Heart right ventricle (tissue), 16 donors: ENCODE measurements around the gene GATAD2B. TPM values are rescaled to one million over a fixed set of nuclear protein-coding genes. Genes with fewer than 3 reads are reported as not detected.
A peak's percentile ranks its signal among the peaks of the same experiment; 100 is the strongest.

Experiments used
- ATAC-seq, 8 donors: fragments of 200-7000 bp; cut with Tn5 transposase; one replicate each; pipeline ENCODE4 v1.9.1; 2020; ENCODE audit warnings: mild to moderate bottlenecking in 8 of 8, moderate library complexity in 8 of 8, moderate number of reproducible peaks in 1 of 8
- DNase-seq, 2 donors: peaks; one replicate each; pipeline ENCODE4 v3.0.0-alpha.2; 2020
- H3K27ac ChIP-seq, 10 donors: fragments of 200-600 bp; sonication (generic) in 2 of 10; one replicate each; pipeline versions ENCODE4 v1.5.0 to v1.8.0; 2020 to 2022; ENCODE audit warnings: mild to moderate bottlenecking in 3 of 10
- H3K27me3 ChIP-seq, 7 donors: fragments of 200-600 bp; one replicate each; pipeline ENCODE4 v1.8.0; 2021 to 2022; ENCODE audit warnings: mild to moderate bottlenecking in 2 of 7
- H3K36me3 ChIP-seq, 9 donors: fragments of 200-600 bp; sonication (generic) in 1 of 9; one replicate each; pipeline versions ENCODE4 v1.5.0 to v1.8.0; 2020 to 2022; ENCODE audit warnings: mild to moderate bottlenecking in 2 of 9
- H3K4me1 ChIP-seq, 9 donors: fragments of 200-600 bp; sonication (generic) in 1 of 9; one replicate each; pipeline versions ENCODE4 v1.5.0 to v1.8.0; 2020 to 2022; ENCODE audit warnings: mild to moderate bottlenecking in 4 of 9
- H3K4me3 ChIP-seq, 10 donors: fragments of 200-600 bp; sonication (generic) in 2 of 10; one replicate each; pipeline versions ENCODE4 v1.5.0 to v1.8.0; 2020 to 2022; ENCODE audit warnings: mild to moderate bottlenecking in 7 of 10, moderate library complexity in 2 of 10
- H3K9me3 ChIP-seq, 11 donors: fragments of 200-600 bp in 10 of 11; sonication (generic) in 2 of 11; one replicate each; pipeline versions ENCODE4 v1.5.0 to v1.8.0; 2013 to 2022; ENCODE audit warnings: mild to moderate bottlenecking in 2 of 11, control low read depth in 1 of 11, moderate library complexity in 1 of 11
- WGBS, 2 donors: extraction: QIAGEN DNeasy Blood & Tissue Kit; methylation state at CpG; one replicate each; pipeline ENCODE4 v1.1.7; 2013; ENCODE audit warnings: inconsistent platforms in 1 of 2; 5-methylcytosine and 5-hydroxymethylcytosine counted together
- intact Hi-C, 10 donors: fragments of 100-400 bp; cut with DNase I; formaldehyde crosslinking; loops; one replicate each; pipeline versions ENCODE4 v1.11.1 to v1.14.2; 2022
- polyA plus RNA-seq, 2 donors: library from polyadenylated mRNA; stranded (reverse); fragments of 200-250 nt; gene quantifications; one replicate each; pipeline ENCODE4 v1.2.3, GENCODE V29; 2013
- total RNA-seq, 10 donors: library from RNA; stranded (reverse); fragmentation: NEBNext Ultra II Directional in 3 of 10; extraction: Animal tissue kit (Norgen Biotek cat#: 25700) in 3 of 10; gene quantifications; one replicate each; pipeline versions ENCODE4 v1.2.1 to v1.2.4, GENCODE V29; 2021 to 2023
- TF ChIP-seq, protein P1 (sequence below), 9 donors: fragments of 200-600 bp; sonication (generic) in 2 of 9; IDR thresholded peaks; one replicate each; pipeline versions ENCODE4 v1.5.0 to v1.8.0; 2021 to 2022; ENCODE audit warnings: antibody characterized with exemption in 9 of 9, mild to moderate bottlenecking in 5 of 9, moderate library complexity in 1 of 9
- donor health status: Arrhythmogenic right ventricular cardiomyopathy.
- donor health status: ischemic (EF 13 %, LVEDD 7.1; RV severe dilation, severe dysfunction).
- donor health status: healthy with polysubstance abuse.
- donor health status: DM: no; HTN: yes; CAD: no.
- donor health status: DM: no; HTN: no; CAD: no.
- donor health status: ischemic (EF 25% LVEDD 6.9; RV normal size, moderate dysfunction).
- donor health status: ischemic (EF 25% LVEDD 5.7; RV mildly dilated, moderate dysfunction).
- donor health status: healthy.
- donor health status: DM: yes; HTN: yes; CAD: no.
- donor health status: Ischemic cardiomyopathy.
- donor health status: ischemic (EF 35%, LVEDD 5.7; RV mildly dilated, moderate dysfunction).
- donor health status: nonischemic (EF 11% LVEDD 7.7; RV severe dilation, severe dysfunction).
- donor health status: DM: yes; HTN: yes; CAD: no.
- donor health status: PGD.
- donor health status: ischemic (EF 29% LVEDD 5.4; RV normal size, mild dysfunction).
- donor health status: nonischemic (EF 23%, LVEDD 6.1; RV moderate dilation, normal function).

Gene GATAD2B
- total and polyA plus RNA-seq, 12 donors, result 3.9 to 52.6 (median 41.9) TPM

DNA sequence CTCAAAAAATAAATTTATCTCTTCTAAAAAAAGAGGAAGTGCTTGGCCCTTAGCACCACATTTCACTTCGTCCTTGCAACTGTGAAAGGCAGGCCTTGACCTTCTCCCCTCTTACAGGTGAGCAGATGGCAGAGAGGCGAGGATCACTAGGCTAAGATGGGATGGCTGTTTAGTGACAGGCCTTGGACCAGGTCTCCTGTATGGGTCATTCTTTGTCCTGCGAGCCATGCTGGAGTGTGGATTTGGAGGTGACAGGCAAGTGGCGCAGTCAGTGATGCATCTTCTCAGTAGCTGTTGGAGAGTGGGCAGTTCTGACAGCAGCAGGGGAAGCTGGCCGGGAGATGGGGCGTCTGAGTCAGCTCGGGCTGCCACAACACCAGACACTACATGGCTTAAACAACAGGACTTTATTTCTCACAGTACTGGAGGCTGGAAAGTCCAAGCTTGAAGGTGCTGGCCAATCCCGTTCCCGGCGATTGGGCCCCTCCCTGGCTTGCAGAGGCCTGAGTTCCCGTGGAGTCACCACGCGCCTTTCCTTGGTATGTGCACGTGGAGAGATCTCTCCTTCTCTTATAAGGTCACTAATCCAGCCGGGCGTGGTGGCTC, 131.0 kb downstream of the GATAD2B start:
- H3K4me1 ChIP-seq, result peaks cover 0 to 35% (median 24%) of the 10 kb centered on the region in 9 donors
- intact Hi-C loops, result loop anchor here in 4 of 10 donors (5.0 to 10.0 kb wide), 3 partner anchors 153 to 196 kb away; partner anchors contain the start of genes DENND4B (in 2 of the 4), CRTC2 (in 1 of the 4) and RAB13 (in 1 of the 4)
- no peaks in the 10 kb centered on the region for H3K9me3 ChIP-seq
- H3K4me3 ChIP-seq, result peak overlapping the region in 1 of 10 donors; percentile 42
- WGBS, 2 donors, result 91% methylated on average over 16 of the region's 16 CpGs
- TF ChIP-seq, protein P1, sequence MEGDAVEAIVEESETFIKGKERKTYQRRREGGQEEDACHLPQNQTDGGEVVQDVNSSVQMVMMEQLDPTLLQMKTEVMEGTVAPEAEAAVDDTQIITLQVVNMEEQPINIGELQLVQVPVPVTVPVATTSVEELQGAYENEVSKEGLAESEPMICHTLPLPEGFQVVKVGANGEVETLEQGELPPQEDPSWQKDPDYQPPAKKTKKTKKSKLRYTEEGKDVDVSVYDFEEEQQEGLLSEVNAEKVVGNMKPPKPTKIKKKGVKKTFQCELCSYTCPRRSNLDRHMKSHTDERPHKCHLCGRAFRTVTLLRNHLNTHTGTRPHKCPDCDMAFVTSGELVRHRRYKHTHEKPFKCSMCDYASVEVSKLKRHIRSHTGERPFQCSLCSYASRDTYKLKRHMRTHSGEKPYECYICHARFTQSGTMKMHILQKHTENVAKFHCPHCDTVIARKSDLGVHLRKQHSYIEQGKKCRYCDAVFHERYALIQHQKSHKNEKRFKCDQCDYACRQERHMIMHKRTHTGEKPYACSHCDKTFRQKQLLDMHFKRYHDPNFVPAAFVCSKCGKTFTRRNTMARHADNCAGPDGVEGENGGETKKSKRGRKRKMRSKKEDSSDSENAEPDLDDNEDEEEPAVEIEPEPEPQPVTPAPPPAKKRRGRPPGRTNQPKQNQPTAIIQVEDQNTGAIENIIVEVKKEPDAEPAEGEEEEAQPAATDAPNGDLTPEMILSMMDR (IDR thresholded peaks at IDR 0.05), result no peak
- no peaks in the 10 kb centered on the region for H3K36me3 ChIP-seq
- DNase-seq (no peak), ATAC-seq (no peak)
- H3K27me3 ChIP-seq, result no peaks in the 10 kb centered on the region
- H3K27ac ChIP-seq, result peak overlapping the region in 3 of 10 donors; percentile 90 to 96 (median 91)

GRCh38 chr1:153790966-153791647, 131.7 kb downstream of the GATAD2B start:
- peak; percentile 13 to 32 (median 20) for ATAC-seq

DNA sequence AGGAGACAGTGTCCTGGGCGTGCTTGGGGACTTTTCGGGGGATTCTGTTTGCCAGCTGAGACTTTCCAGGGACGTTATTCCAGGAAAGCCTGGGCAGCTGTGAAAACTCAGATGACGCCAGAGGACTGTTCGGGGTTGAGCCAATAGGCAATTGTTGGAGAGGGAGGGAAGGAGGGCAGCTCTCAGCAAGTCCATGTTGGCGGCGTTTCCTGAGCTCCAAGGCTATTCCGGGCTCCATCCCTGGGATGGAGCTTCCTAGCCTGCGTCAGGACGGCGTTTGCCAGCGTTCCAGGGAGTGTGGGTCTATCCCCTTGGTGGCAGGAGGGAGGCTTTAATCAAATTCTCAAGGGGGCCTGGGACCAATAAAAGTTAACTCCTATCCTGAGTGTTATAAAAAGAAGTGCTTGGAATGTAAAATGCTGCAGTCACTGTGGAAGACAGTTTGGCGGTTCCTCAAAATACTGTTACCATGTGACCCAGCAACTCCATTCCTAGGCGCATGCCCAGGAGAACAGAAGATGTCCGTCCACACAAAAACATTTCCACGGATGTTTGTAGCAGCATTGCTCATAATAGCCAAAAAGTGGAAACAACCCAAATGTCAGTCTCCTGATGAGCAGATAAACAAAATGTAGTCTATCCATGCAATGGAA, 132.3 kb downstream of the GATAD2B start:
- Histone ChIP-seq H3K27ac (peak overlapping the region; percentile 51 to 96 (median 90)), H3K9me3 (no peaks in the 10 kb centered on the region), H3K27me3 (no peaks in the 10 kb centered on the region), H3K4me1 (peaks cover 0 to 35% (median 24%) of the 10 kb centered on the region in 9 donors), H3K36me3 (no peaks in the 10 kb centered on the region), H3K4me3 (peak overlapping the region in 9 of 10 donors; percentile 13 to 50 (median 39))
- ATAC-seq (peak; percentile 86 to 95 (median 94)), DNase-seq (peak; percentile 77 to 93)
- TF ChIP-seq, protein P1 (IDR thresholded peaks at IDR 0.05), result no peak
- intact Hi-C loops, result loop anchor here in 4 of 10 donors (5.0 to 10.0 kb wide), 3 partner anchors 154 to 197 kb away; partner anchors contain the start of genes DENND4B (in 2 of the 4), CRTC2 (in 1 of the 4) and RAB13 (in 1 of the 4)
- 3 to 6% methylated on average over 16 of the region's 16 CpGs for WGBS, 2 donors

More at GRCh38 chr1:153790966-153791647, 131.7 kb downstream of the GATAD2B start:
- H3K27me3 ChIP-seq, result no peaks in the 10 kb centered on the region
- peak overlapping the region in 8 of 10 donors; percentile 13 to 50 (median 40) for H3K4me3 ChIP-seq
- no peaks in the 10 kb centered on the region for H3K9me3 ChIP-seq
- no peaks in the 10 kb centered on the region for H3K36me3 ChIP-seq
- TF ChIP-seq, protein P1 (IDR thresholded peaks at IDR 0.05), result no peak
- WGBS, 2 donors, result 66 to 70% methylated on average over 9 of the region's 9 CpGs
- peak overlapping the region; percentile 51 to 96 (median 90) for H3K27ac ChIP-seq
- no peak for DNase-seq
- peaks cover 0 to 35% (median 24%) of the 10 kb centered on the region in 9 donors for H3K4me1 ChIP-seq
- intact Hi-C loops, result loop anchor here in 4 of 10 donors (5.0 to 10.0 kb wide), 3 partner anchors 154 to 196 kb away; partner anchors contain the start of genes DENND4B (in 2 of the 4), CRTC2 (in 1 of the 4) and RAB13 (in 1 of the 4)
